Measurements from ENCODE around the gene HOXB5.

Gene HOXB5

DNA sequence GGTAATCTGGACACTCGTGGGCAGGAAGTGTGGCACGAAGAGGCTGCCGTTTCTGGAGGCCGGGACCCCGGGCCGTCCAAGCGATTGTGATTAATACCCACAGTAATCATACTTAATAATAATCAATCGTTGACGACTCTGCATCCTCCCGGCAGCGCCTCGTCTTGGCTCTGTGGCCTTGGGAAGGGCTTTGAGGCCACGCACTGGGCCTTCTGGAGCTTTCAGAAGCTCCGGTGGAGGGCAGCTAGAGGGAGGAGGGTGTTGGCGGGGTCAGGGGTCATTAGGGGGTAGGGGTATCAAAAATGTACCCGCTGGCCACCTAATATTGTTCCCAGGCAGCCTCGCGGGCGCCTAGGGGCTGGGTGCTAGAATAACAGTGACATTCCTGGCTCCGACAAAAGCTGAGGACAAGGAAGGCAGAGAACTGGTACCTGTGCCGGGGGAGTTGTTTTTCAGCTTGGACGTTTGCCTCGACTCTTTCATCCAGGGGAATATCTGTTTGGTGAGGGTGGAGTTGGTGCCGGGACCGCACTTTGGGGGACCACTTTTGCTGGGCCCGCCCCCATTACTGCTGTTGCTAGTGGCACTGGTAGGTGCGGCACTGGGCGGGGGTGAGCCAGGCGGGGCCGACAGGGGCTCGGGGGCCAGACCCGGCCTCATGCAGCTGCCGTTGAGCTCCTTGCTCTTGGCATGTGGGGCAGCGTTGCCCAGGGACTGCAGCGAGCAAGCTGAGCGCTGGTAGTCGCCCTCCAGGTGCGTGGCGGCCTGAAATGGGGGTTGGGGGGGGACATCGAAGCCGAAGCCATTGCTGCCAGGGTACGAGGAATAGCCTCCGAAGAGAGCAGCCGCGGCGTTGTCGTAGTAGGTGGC lies 41.7 kb downstream of the HOXB5 start (continued):
- TF ChIP-seq, protein P1, sequence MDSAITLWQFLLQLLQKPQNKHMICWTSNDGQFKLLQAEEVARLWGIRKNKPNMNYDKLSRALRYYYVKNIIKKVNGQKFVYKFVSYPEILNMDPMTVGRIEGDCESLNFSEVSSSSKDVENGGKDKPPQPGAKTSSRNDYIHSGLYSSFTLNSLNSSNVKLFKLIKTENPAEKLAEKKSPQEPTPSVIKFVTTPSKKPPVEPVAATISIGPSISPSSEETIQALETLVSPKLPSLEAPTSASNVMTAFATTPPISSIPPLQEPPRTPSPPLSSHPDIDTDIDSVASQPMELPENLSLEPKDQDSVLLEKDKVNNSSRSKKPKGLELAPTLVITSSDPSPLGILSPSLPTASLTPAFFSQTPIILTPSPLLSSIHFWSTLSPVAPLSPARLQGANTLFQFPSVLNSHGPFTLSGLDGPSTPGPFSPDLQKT (IDR thresholded peaks at IDR 0.05; ENCODE audit: borderline replicate concordance, low read depth, low read length), result no peak
- TF ChIP-seq ZNF654 (tag by site-specific recombination; IDR thresholded peaks at IDR 0.05; ENCODE audit: low read depth), result no peak
- TF ChIP-seq YY1 (tag by site-specific recombination; IDR thresholded peaks at IDR 0.05), result no peak
- TF ChIP-seq ZNF335 (tag by site-specific recombination; conservative IDR thresholded peaks at IDR 0.05), result no peak
- no peak for TF ChIP-seq ZNF544 (tag by site-specific recombination; IDR thresholded peaks at IDR 0.05)

DNA sequence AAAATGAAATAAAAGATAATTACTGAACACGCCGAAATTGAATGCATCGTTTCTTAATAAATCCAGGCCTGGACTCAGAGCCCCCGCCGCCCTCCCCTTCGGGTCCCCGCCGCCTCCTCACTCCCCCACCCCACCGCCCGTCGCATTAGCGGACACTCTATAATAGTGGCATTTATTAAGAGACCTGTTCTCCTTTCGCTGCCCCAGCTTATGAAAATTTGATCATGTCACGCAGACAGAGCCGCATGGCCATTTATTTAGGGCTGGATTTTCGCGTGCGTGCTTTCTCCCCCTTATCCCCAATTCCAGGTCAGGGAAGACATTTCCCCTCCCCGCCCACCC lies 42.4 kb downstream of the HOXB5 start:
- H3K9me3 ChIP-seq (ENCODE audit: control insufficient read depth, insufficient read depth, low read depth, low read length), result no peaks in the 10 kb centered on the region
- H3K4me3 ChIP-seq (ENCODE audit: low read depth, low read length), result no peak overlapping the region
- H3K27ac ChIP-seq (ENCODE audit: extremely low read depth, low read depth, low read length), result no peak overlapping the region
- no peak for TF ChIP-seq ZNF747 (tag by site-specific recombination; IDR thresholded peaks at IDR 0.05)
- H3K36me3 ChIP-seq (ENCODE audit: control insufficient read depth in 2 of 2, insufficient read depth in 1 of 2, low read length in 2 of 2), result peaks cover 15 to 51% of the 10 kb centered on the region in 2 experiments
- ChIA-PET POLR2A (no interaction called here), CTCF (interaction anchor here (0.5 to 0.6 kb wide), 4 partner anchors 11 to 37 kb away, joined by 3 read pairs; no protein-coding TSS in a partner anchor)
- H3K4me1 ChIP-seq (ENCODE audit: control insufficient read depth, insufficient read depth, low read length), result peaks cover 54% of the 10 kb centered on the region

DNA sequence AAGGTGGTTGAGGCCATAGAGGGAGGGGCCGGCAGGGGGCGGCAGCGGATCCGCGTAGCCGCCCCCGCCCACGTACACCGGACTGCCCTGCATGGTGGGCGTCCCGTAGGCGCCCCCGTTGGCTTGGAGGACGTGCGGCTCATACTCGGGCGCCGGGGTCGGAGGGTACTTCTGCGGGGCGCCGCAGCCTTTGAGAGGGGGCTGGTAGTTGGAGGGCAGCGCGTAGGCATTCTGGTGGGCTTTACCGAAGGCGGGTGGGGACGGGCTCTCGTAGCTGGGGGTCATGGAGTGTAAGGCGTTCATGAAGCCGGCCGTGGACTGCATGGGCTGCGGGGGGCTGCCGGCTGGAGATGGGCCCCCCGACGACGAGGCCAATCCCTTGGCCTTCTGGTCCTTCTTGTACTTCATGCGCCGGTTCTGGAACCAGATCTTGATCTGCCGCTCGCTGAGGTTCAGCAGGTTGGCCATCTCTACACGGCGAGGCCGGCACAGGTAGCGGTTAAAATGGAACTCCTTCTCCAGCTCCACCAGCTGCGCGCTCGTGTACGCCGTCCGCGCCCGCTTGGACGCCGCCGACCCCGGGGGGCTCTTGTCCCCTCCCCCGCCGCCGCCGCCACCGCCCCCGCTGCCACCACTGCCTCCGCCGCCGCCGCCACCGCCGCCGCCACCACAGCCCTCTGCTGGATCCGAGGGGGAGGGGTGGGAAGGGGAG lies 42.9 kb downstream of the HOXB5 start:
- TF ChIP-seq, protein P2, sequence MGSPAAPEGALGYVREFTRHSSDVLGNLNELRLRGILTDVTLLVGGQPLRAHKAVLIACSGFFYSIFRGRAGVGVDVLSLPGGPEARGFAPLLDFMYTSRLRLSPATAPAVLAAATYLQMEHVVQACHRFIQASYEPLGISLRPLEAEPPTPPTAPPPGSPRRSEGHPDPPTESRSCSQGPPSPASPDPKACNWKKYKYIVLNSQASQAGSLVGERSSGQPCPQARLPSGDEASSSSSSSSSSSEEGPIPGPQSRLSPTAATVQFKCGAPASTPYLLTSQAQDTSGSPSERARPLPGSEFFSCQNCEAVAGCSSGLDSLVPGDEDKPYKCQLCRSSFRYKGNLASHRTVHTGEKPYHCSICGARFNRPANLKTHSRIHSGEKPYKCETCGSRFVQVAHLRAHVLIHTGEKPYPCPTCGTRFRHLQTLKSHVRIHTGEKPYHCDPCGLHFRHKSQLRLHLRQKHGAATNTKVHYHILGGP (tag by site-specific recombination; IDR thresholded peaks at IDR 0.05), result no peak
- TF ChIP-seq KLF10 (tag by site-specific recombination; IDR thresholded peaks at IDR 0.05), result no peak
- 0 out of 2 replicates have a peak, but pooled peaks have one; percentile 2 for TF ChIP-seq GLIS2 (tag by site-specific recombination; IDR thresholded peaks at IDR 0.05)
- TF ChIP-seq, protein P3, sequence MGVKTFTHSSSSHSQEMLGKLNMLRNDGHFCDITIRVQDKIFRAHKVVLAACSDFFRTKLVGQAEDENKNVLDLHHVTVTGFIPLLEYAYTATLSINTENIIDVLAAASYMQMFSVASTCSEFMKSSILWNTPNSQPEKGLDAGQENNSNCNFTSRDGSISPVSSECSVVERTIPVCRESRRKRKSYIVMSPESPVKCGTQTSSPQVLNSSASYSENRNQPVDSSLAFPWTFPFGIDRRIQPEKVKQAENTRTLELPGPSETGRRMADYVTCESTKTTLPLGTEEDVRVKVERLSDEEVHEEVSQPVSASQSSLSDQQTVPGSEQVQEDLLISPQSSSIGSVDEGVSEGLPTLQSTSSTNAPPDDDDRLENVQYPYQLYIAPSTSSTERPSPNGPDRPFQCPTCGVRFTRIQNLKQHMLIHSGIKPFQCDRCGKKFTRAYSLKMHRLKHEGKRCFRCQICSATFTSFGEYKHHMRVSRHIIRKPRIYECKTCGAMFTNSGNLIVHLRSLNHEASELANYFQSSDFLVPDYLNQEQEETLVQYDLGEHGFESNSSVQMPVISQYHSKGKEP (tag by site-specific recombination; IDR thresholded peaks at IDR 0.05), result no peak
- TF ChIP-seq ZFHX2 (tag by site-specific recombination; conservative IDR thresholded peaks at IDR 0.05), result peak; percentile 89
- TF ChIP-seq, protein P4, sequence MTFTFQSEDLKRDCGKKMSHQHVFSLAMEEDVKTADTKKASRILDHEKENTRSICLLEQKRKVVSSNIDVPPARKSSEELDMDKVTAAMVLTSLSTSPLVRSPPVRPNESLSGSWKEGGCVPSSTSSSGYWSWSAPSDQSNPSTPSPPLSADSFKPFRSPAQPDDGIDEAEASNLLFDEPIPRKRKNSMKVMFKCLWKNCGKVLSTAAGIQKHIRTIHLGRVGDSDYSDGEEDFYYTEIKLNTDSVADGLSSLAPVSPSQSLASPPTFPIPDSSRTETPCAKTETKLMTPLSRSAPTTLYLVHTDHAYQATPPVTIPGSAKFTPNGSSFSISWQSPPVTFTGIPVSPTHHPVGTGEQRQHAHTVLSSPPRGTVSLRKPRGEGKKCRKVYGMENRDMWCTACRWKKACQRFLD (tag by site-specific recombination; IDR thresholded peaks at IDR 0.05), result no peak
- TF ChIP-seq EGR2 (tag by site-specific recombination; IDR thresholded peaks at IDR 0.05; ENCODE audit: low read depth), result peak; percentile 75
- TF ChIP-seq ZXDB (tag by site-specific recombination; IDR thresholded peaks at IDR 0.05), result no peak
- TF ChIP-seq, protein P5, sequence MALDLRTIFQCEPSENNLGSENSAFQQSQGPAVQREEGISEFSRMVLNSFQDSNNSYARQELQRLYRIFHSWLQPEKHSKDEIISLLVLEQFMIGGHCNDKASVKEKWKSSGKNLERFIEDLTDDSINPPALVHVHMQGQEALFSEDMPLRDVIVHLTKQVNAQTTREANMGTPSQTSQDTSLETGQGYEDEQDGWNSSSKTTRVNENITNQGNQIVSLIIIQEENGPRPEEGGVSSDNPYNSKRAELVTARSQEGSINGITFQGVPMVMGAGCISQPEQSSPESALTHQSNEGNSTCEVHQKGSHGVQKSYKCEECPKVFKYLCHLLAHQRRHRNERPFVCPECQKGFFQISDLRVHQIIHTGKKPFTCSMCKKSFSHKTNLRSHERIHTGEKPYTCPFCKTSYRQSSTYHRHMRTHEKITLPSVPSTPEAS (tag by site-specific recombination; IDR thresholded peaks at IDR 0.05), result no peak
- no peak for TF ChIP-seq ZNF394 (tag by site-specific recombination; IDR thresholded peaks at IDR 0.05; ENCODE audit: borderline replicate concordance)
- TF ChIP-seq ZNF660 (tag by site-specific recombination; IDR thresholded peaks at IDR 0.05), result no peak
- TF ChIP-seq, protein P6, sequence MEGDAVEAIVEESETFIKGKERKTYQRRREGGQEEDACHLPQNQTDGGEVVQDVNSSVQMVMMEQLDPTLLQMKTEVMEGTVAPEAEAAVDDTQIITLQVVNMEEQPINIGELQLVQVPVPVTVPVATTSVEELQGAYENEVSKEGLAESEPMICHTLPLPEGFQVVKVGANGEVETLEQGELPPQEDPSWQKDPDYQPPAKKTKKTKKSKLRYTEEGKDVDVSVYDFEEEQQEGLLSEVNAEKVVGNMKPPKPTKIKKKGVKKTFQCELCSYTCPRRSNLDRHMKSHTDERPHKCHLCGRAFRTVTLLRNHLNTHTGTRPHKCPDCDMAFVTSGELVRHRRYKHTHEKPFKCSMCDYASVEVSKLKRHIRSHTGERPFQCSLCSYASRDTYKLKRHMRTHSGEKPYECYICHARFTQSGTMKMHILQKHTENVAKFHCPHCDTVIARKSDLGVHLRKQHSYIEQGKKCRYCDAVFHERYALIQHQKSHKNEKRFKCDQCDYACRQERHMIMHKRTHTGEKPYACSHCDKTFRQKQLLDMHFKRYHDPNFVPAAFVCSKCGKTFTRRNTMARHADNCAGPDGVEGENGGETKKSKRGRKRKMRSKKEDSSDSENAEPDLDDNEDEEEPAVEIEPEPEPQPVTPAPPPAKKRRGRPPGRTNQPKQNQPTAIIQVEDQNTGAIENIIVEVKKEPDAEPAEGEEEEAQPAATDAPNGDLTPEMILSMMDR (tag by site-specific recombination; IDR thresholded peaks at IDR 0.05), result 0 out of 2 replicates have a peak, but pooled peaks have one; percentile 4
- no peak for TF ChIP-seq ZSCAN30 (tag by site-specific recombination; IDR thresholded peaks at IDR 0.05)
- peak overlapping the region; percentile 100; the same call in 1 of the 2 replicates for H3K27ac ChIP-seq (ENCODE audit: extremely low read depth, low read depth, low read length)
- peaks cover 15 to 51% of the 10 kb centered on the region in 2 experiments for H3K36me3 ChIP-seq (ENCODE audit: control insufficient read depth in 2 of 2, insufficient read depth in 1 of 2, low read length in 2 of 2)
- H3K9me3 ChIP-seq (ENCODE audit: control insufficient read depth, insufficient read depth, low read depth, low read length), result no peaks in the 10 kb centered on the region
- CTCF ChIA-PET, result interaction anchor here (0.6 kb wide), 1 partner anchor 12 kb away, joined by 3 read pairs; no protein-coding TSS in a partner anchor
- POLR2A ChIA-PET, result no interaction called here
- H3K4me3 ChIP-seq (ENCODE audit: low read depth, low read length), result no peak overlapping the region
- H3K4me1 ChIP-seq (ENCODE audit: control insufficient read depth, insufficient read depth, low read length), result peaks cover 55% of the 10 kb centered on the region
